GM18519 (cell line): ENCODE measurements around the gene ESR1.

Experiments
- ATAC-seq: cut with Tn5 transposase; IDR thresholded peaks from one replicate; pipeline ENCODE4 v1.9.1; 2021; ENCODE audit warnings: mild to moderate bottlenecking, moderate library complexity; ENCODE audit not compliant: unreplicated experiment, low FRiP score

The ESR1 gene

GRCh38 chr6:152160346-152160745, 352.9 kb downstream of the ESR1 start:
- ATAC-seq, result peak; percentile 90

GRCh38 chr6:152161501-152161900, 354.0 kb downstream of the ESR1 start:
- peak; percentile 58 for ATAC-seq

GRCh38 chr6:152164957-152165356, 357.5 kb downstream of the ESR1 start:
- ATAC-seq, result no peak

DNA sequence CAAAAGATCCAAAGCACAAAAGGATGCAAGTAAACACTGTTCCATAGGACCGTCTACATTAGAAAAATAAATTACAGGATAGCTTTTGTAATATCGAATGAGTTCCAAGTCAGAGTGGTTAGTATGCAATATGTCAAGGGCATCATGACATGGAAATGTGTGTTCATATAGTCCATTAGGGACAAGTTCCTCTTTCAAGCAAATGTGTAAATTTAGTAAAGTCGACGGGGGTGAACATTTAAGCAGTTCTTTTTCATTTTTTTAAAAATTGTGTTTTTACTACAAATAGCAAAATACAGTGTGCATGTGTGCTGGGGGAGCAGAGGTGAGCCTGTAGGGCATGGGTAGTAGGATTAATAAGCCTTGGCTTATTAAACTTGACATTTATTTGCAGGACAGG, 359.0 kb downstream of the ESR1 start:
- ATAC-seq, result no peak

DNA sequence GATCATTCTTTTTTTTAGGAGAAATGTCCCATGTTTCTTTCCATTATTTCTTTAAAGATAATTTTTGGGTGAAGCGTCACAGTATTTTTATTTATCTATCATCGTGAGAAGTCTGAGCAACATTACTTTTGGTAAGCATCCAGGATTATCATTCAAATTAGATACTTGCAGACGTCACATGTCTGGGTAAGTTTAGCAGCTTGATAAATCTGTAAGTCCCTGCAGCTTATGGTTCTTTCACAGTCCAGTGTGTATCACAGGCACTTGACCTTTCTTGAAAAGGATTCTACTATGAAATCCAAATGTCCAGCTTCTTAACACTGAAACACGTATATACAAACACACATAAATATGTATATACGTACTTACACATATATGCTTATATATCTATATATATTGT, 359.4 kb downstream of the ESR1 start:
- ATAC-seq, result no peak

- ATAC-seq, result no peak
Observed at GRCh38 chr6:152167641-152168603, 360.4 kb downstream of the ESR1 start.

DNA sequence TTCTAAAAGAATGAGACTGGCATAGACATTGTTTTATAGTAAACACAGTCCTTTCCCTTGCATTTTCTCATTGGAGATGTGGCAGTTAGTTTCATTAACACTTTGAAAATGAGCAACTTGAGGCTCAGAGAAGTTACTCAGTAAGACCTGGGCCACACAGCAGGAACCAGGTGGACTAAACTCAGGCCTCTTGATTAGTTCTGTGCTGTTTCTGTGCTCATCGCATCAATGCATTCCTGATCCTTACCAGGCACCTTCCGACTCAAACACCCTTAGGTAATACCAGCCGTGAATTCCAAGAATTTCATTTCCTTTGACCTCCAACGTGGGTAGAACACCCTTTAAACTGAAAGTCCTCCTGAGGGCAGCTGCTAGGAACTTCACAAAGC, 362.8 kb downstream of the ESR1 start:
- no peak for ATAC-seq

- peak; percentile 96 for ATAC-seq
Observed at GRCh38 chr6:152170702-152171667, 363.5 kb downstream of the ESR1 start.

- no peak for ATAC-seq
Observed at GRCh38 chr6:152173321-152173720, 365.8 kb downstream of the ESR1 start.

DNA sequence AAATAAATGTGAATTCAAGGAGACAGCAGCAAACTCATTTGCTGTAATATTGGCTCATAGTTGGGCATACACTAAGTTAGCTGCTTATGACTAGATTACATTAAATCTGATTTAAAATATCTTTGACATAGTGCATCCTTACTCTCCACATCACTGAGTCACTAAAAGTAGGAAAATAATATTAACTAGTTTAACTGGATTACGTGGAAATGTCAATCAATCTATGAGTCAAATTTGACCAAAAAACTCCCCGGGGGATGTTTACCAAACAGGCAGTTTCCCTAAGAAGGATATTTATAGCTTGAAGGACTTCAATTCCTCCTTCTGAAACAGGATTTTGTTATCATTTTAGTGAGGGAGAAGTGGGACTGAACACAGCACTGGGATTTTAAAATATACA, 366.5 kb downstream of the ESR1 start:
- no peak for ATAC-seq

- ATAC-seq, result no peak
Observed at GRCh38 chr6:152176268-152176667, 368.8 kb downstream of the ESR1 start.
